ENCODE data around the gene CFAP61. TPM values are rescaled to one million over a fixed set of nuclear protein-coding genes. Genes with fewer than 3 reads are reported as not detected.

Gene CFAP61
- total and polyA plus RNA-seq, 2 donors = 0.32 to 0.35 TPM

DNA sequence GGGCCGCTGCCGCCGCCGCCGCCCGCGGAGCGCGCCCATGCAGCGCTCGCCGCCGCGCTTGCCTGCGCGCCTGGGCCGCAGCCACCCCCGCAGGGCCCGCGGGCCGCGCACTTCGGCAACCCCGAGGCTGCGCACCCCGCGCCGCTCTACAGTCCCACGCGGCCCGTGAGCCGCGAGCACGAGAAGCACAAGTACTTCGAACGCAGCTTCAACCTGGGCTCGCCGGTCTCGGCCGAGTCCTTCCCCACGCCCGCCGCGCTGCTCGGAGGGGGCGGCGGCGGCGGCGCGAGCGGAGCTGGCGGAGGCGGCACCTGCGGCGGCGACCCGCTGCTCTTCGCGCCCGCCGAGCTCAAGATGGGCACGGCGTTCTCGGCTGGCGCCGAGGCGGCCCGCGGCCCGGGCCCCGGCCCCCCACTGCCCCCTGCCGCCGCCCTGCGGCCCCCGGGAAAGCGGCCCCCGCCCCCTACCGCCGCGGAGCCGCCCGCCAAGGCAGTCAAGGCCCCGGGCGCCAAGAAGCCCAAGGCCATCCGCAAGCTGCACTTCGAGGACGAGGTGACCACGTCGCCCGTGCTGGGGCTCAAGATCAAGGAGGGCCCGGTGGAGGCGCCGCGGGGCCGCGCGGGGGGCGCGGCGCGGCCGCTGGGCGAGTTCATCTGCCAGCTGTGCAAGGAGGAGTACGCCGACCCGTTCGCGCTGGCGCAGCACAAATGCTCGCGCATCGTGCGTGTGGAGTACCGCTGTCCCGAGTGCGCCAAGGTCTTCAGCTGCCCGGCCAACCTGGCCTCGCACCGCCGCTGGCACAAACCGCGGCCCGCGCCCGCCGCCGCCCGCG lies 316.3 kb downstream of the CFAP61 start:
- Histone ChIP-seq H3K4me1 (ENCODE audit: insufficient read depth) (peaks cover 12% of the 10 kb centered on the region), H3K27ac (ENCODE audit: low read depth) (no peak overlapping the region), H3K36me3 (ENCODE audit: insufficient read depth) (no peaks in the 10 kb centered on the region), H3K4me3 (ENCODE audit: low read depth, low read length) (peak overlapping the region; percentile 53)
- DNase-seq (ENCODE audit: extremely low spot score) = no peak
- under 1% methylated on average over 130 of the region's 130 CpGs for WGBS

- no peaks in the 10 kb centered on the region for H3K36me3 ChIP-seq (ENCODE audit: insufficient read depth)
- WGBS = 1% methylated on average over 86 of the region's 86 CpGs
Observed at GRCh38 chr20:20369250-20370093, 317.1 kb downstream of the CFAP61 start.

DNA sequence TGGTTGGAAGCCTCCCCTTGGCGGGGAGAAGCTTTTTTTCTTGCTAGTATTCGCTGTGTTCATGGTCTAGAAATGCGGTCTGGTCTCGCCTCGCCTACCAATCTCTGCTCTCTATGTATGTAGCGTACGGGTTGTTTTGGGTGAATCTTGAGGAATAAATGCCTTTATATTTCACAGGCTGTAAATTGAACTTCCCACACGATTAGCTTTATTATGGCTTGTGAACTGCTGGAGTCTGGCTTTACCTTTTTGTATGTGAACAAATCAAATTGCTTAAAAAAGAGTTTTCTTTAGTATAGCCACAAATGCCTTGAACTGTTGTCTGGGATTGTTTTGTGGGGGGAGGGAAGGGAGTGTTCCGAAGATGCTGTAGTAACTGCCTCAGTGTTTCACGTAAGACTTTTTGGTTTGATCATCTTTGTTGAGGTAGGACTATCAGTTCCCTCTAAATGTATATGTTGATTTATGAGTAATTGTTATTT lies 317.8 kb downstream of the CFAP61 start:
- H3K4me1 ChIP-seq (ENCODE audit: insufficient read depth) = peaks cover 12% of the 10 kb centered on the region
- no peak overlapping the region for H3K4me3 ChIP-seq (ENCODE audit: low read depth, low read length)
- no peak overlapping the region for H3K27ac ChIP-seq (ENCODE audit: low read depth)
- DNase-seq (ENCODE audit: extremely low spot score) = no peak
- 7% methylated on average over 10 of the region's 10 CpGs for WGBS
- no peaks in the 10 kb centered on the region for H3K36me3 ChIP-seq (ENCODE audit: insufficient read depth)

More at GRCh38 chr20:20369250-20370093, 317.1 kb downstream of the CFAP61 start:
- no peak overlapping the region for H3K27ac ChIP-seq (ENCODE audit: low read depth)
- no peak for DNase-seq (ENCODE audit: extremely low spot score)
- peaks cover 12% of the 10 kb centered on the region for H3K4me1 ChIP-seq (ENCODE audit: insufficient read depth)
- peak overlapping the region; percentile 53 for H3K4me3 ChIP-seq (ENCODE audit: low read depth, low read length)

DNA sequence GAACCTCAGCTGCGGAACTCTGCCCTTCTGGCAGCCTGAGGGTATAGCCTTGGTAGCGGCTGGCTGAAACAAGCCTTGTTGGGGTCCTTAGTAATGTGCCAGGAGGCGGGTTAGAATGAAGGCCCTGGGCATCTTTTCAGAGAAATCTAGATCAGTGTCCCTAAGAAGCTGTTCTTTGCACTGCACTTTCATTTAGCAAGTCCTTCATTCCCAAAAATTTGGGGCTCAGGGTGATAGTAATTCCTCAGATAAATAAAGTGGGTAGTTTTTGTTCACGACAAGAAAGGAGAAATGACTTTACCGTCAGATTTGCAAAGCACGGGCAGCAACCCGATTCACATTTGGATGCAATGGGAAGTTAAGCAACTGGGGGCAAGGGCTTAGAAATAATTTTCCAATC lies 318.8 kb downstream of the CFAP61 start:
- H3K36me3 ChIP-seq (ENCODE audit: insufficient read depth) = no peaks in the 10 kb centered on the region
- peaks cover 12% of the 10 kb centered on the region for H3K4me1 ChIP-seq (ENCODE audit: insufficient read depth)
- no peak overlapping the region for H3K27ac ChIP-seq (ENCODE audit: low read depth)
- DNase-seq (ENCODE audit: extremely low spot score) = no peak
- H3K4me3 ChIP-seq (ENCODE audit: low read depth, low read length) = no peak overlapping the region
- WGBS = 23% methylated on average over 7 of the region's 7 CpGs

GRCh38 chr20:20371681-20372080 lies 319.3 kb downstream of the CFAP61 start:
- Histone ChIP-seq H3K4me3 (ENCODE audit: low read depth, low read length) (no peak overlapping the region), H3K36me3 (ENCODE audit: insufficient read depth) (no peaks in the 10 kb centered on the region), H3K4me1 (ENCODE audit: insufficient read depth) (peaks cover 12% of the 10 kb centered on the region), H3K27ac (ENCODE audit: low read depth) (no peak overlapping the region)
- DNase-seq (ENCODE audit: extremely low spot score) = no peak
- 23% methylated on average over 3 of the region's 3 CpGs for WGBS

- H3K4me3 ChIP-seq (ENCODE audit: low read depth, low read length) = no peak overlapping the region
- no peak for DNase-seq (ENCODE audit: extremely low spot score)
Observed at GRCh38 chr20:20373091-20373571, 320.8 kb downstream of the CFAP61 start.

DNA sequence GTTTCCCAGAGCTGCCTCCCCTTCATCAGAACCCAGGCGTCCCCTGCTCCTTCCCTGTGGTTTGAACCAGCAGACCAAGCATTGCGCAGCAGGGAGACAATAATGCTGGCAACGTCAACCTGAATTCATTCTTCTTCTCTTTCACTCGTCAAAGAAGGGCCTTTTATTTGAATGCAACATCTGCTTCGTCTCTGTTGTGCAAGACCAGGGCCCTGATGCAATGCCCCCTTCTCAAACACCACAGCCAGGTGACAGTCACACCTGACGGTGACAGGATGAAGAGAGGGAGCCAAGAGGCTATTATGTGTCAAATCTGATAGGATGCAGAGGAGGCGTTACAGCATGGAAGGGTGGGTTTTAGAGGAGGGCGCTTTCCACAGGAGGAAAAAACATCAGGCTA lies 323.5 kb downstream of the CFAP61 start:
- Histone ChIP-seq H3K27ac (ENCODE audit: low read depth) (no peak overlapping the region), H3K36me3 (ENCODE audit: insufficient read depth) (no peaks in the 10 kb centered on the region), H3K4me1 (ENCODE audit: insufficient read depth) (no peaks in the 10 kb centered on the region), H3K4me3 (ENCODE audit: low read depth, low read length) (no peak overlapping the region)
- no peak for DNase-seq (ENCODE audit: extremely low spot score)
- 56% methylated on average over 8 of the region's 8 CpGs for WGBS

More at GRCh38 chr20:20373091-20373571, 320.8 kb downstream of the CFAP61 start:
- Histone ChIP-seq H3K36me3 (ENCODE audit: insufficient read depth) (no peaks in the 10 kb centered on the region), H3K4me1 (ENCODE audit: insufficient read depth) (peaks cover 5% of the 10 kb centered on the region), H3K27ac (ENCODE audit: low read depth) (no peak overlapping the region)
- WGBS = 54% methylated on average over 17 of the region's 17 CpGs

DNA sequence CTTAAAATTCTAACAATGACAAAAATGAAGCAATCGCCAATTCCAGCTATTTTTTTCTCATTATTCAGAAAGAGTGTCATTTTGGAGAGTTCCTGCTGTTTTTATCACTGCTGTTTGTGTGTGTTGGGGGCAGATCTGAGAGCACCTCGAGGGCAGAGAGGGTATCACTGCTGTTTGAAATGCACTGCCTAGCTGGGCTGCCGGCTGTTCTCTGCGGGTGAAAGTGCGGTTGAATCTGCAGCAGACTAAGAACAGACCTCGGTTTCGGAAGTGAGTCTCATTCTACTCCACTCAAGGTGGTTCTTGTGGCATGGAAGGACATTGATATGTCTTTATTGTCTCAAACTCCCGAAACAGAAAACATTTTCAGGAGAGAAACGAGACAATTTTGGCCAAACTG lies 333.9 kb downstream of the CFAP61 start:
- WGBS = 74% methylated on average over 9 of the region's 9 CpGs
- no peaks in the 10 kb centered on the region for H3K4me1 ChIP-seq (ENCODE audit: insufficient read depth)
- no peak overlapping the region for H3K27ac ChIP-seq (ENCODE audit: low read depth)
- no peak for DNase-seq (ENCODE audit: extremely low spot score)
- H3K36me3 ChIP-seq (ENCODE audit: insufficient read depth) = no peaks in the 10 kb centered on the region
- no peak overlapping the region for H3K4me3 ChIP-seq (ENCODE audit: low read depth, low read length)

DNA sequence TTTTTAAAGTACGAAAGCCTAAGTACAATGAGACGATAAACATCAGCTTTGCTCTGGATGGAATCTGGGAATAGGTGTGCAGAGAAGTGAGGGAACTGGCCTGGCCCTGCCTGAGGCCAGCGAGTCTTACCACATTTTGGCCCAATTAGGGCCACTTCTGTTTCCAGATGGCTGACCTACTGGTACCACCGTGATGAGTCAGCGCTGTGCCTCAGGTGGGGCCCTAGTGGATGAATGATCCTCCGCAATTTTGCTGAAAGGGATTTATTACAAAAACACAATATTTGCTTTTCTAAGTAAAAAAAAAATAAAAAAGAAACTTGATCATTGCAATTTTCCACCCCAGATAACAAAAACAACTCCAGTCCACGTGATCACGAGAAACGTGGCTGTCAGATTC lies 338.1 kb downstream of the CFAP61 start:
- H3K27ac ChIP-seq (ENCODE audit: low read depth) = no peak overlapping the region
- no peaks in the 10 kb centered on the region for H3K4me1 ChIP-seq (ENCODE audit: insufficient read depth)
- WGBS = 97% methylated on average over 9 of the region's 9 CpGs
- H3K4me3 ChIP-seq (ENCODE audit: low read depth, low read length) = no peak overlapping the region
- no peak for DNase-seq (ENCODE audit: extremely low spot score)
- H3K36me3 ChIP-seq (ENCODE audit: insufficient read depth) = no peaks in the 10 kb centered on the region

DNA sequence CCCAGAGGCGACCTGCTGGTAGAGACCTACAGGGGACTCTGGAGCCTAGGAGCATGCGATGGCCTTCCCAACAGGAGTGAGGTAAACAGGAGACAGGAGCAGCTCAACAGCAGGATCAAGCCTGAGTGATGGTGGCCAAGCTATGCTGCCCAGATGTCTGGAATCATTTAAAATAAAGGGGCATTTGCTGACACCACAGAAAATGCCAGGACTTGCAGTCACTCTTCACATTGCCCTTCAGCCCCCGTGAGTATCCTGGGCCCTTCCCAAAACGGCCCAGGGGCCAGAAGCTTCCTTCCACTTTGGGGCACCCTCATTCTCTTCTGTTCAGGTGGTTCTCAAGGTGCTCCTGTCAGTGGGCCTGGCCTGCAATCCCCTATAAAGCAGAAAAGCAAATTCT lies 338.8 kb downstream of the CFAP61 start:
- no peaks in the 10 kb centered on the region for H3K36me3 ChIP-seq (ENCODE audit: insufficient read depth)
- DNase-seq (ENCODE audit: extremely low spot score) = no peak
- 95% methylated on average over 4 of the region's 4 CpGs for WGBS
- no peaks in the 10 kb centered on the region for H3K4me1 ChIP-seq (ENCODE audit: insufficient read depth)
- H3K4me3 ChIP-seq (ENCODE audit: low read depth, low read length) = no peak overlapping the region
- H3K27ac ChIP-seq (ENCODE audit: low read depth) = no peak overlapping the region

DNA sequence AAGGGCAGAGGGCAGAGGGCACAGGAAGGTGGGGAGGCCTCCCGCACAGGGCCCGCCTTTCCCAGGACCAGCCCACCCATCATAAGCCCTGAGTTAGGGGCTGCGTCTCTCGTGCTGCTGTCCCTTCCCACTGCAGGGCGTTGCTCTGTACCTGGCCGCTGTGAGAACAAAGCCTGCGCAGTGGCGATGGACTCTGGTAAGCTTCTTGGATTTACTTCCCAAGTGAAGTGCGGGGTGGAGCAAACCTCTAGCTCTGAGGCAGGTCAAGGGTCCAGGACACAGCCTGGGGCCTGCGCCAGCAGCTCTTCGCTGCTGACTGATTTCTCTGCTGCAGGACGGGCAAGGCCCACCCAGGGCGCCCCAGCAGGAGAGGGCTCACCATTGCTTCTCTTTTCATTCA lies 339.4 kb downstream of the CFAP61 start:
- H3K36me3 ChIP-seq (ENCODE audit: insufficient read depth) = no peaks in the 10 kb centered on the region
- H3K4me1 ChIP-seq (ENCODE audit: insufficient read depth) = no peaks in the 10 kb centered on the region
- WGBS = 94% methylated on average over 13 of the region's 13 CpGs
- no peak for DNase-seq (ENCODE audit: extremely low spot score)
- H3K4me3 ChIP-seq (ENCODE audit: low read depth, low read length) = no peak overlapping the region
- no peak overlapping the region for H3K27ac ChIP-seq (ENCODE audit: low read depth)

- Histone ChIP-seq H3K27ac (ENCODE audit: low read depth) (no peak overlapping the region), H3K36me3 (ENCODE audit: insufficient read depth) (no peaks in the 10 kb centered on the region), H3K4me3 (ENCODE audit: low read depth, low read length) (no peak overlapping the region), H3K4me1 (ENCODE audit: insufficient read depth) (no peaks in the 10 kb centered on the region)
- 59% methylated on average over 20 of the region's 20 CpGs for WGBS
- DNase-seq (ENCODE audit: extremely low spot score) = no peak
Observed at GRCh38 chr20:20393207-20394120, 341.1 kb downstream of the CFAP61 start.

GRCh38 chr20:20395087-20395486 lies 342.8 kb downstream of the CFAP61 start:
- Histone ChIP-seq H3K4me1 (ENCODE audit: insufficient read depth) (no peaks in the 10 kb centered on the region), H3K36me3 (ENCODE audit: insufficient read depth) (no peaks in the 10 kb centered on the region), H3K4me3 (ENCODE audit: low read depth, low read length) (no peak overlapping the region), H3K27ac (ENCODE audit: low read depth) (no peak overlapping the region)
- 94% methylated on average over 12 of the region's 12 CpGs for WGBS
- no peak for DNase-seq (ENCODE audit: extremely low spot score)
